RCC 7860 (cell line): ENCODE results near the gene STN1.

ENCODE experiments used
- DNase-seq: peaks from one replicate; pipeline ENCODE4 v3.0.0-alpha.2; 2015; ENCODE audit warnings: low spot score
- FAIRE-seq: peaks from 2 replicates; lab custom pipeline; 2012; peaks lifted over from hg19 to GRCh38; lab: Jason Lieb, UNC

The STN1 gene

GRCh38 chr10:103929381-103929921 is 11.5 kb upstream of the STN1 start:
- no peak for DNase-seq
- no peak for FAIRE-seq

GRCh38 chr10:103928784-103929183 is 10.8 kb upstream of the STN1 start:
- no peak for FAIRE-seq
- DNase-seq, result no peak

- DNase-seq (no peak), FAIRE-seq (no peak)
These were observed 8.8 kb upstream of the STN1 start for GRCh38 chr10:103926722-103927319.

GRCh38 chr10:103925591-103925990 is 7.6 kb upstream of the STN1 start:
- FAIRE-seq, result no peak
- DNase-seq, result no peak

GRCh38 chr10:103923502-103923901 is 5.5 kb upstream of the STN1 start:
- no peak for DNase-seq
- FAIRE-seq, result no peak

GRCh38 chr10:103922659-103923058 is 4.7 kb upstream of the STN1 start:
- no peak for DNase-seq
- FAIRE-seq, result no peak

GRCh38 chr10:103921750-103922195 is 3.8 kb upstream of the STN1 start:
- FAIRE-seq, result no peak
- no peak for DNase-seq

- FAIRE-seq, result no peak
- no peak for DNase-seq
These were observed 3.3 kb upstream of the STN1 start for GRCh38 chr10:103921248-103921647.

GRCh38 chr10:103919648-103920025 is 1.7 kb upstream of the STN1 start:
- FAIRE-seq (no peak), DNase-seq (no peak)

GRCh38 chr10:103917302-103918052 is 507 bp downstream of the STN1 start:
- DNase-seq (no peak), FAIRE-seq (no peak)

GRCh38 chr10:103916876-103917275 is 1.1 kb downstream of the STN1 start:
- no peak for DNase-seq
- no peak for FAIRE-seq

- FAIRE-seq (no peak), DNase-seq (no peak)
These were observed 1.7 kb downstream of the STN1 start for GRCh38 chr10:103916254-103916653.

GRCh38 chr10:103915796-103916195 is 2.2 kb downstream of the STN1 start:
- FAIRE-seq (no peak), DNase-seq (no peak)

GRCh38 chr10:103912759-103913158 is 5.2 kb downstream of the STN1 start:
- no peak for DNase-seq
- no peak for FAIRE-seq

- FAIRE-seq, result no peak
- DNase-seq, result no peak
These were observed 6.9 kb downstream of the STN1 start for GRCh38 chr10:103911021-103911459.

GRCh38 chr10:103910442-103911012 is 7.5 kb downstream of the STN1 start:
- no peak for FAIRE-seq

GRCh38 chr10:103905441-103905840 is 12.5 kb downstream of the STN1 start:
- DNase-seq (no peak), FAIRE-seq (no peak)

More at GRCh38 chr10:103910442-103911012, 7.5 kb downstream of the STN1 start:
- no peak for DNase-seq

- FAIRE-seq (no peak), DNase-seq (no peak)
These were observed 16.7 kb downstream of the STN1 start for GRCh38 chr10:103901299-103901698.

GRCh38 chr10:103899312-103899711 is 18.7 kb downstream of the STN1 start:
- DNase-seq, result no peak
- FAIRE-seq, result no peak

GRCh38 chr10:103897241-103897774 is 20.7 kb downstream of the STN1 start:
- DNase-seq (no peak), FAIRE-seq (no peak)

GRCh38 chr10:103896225-103896624 is 21.8 kb downstream of the STN1 start:
- FAIRE-seq (no peak), DNase-seq (no peak)
